HepG2 (cell line): ENCODE results near the gene KRT16. TPM values are rescaled to one million over a fixed set of nuclear protein-coding genes. Genes with fewer than 3 reads are reported as not detected.

Source experiments
- ATAC-seq: fragments of 200-7000 bp; cut with Tn5 transposase; 3 replicates; pipeline ENCODE4 v1.9.1; 2020; ENCODE audit warnings: mild to moderate bottlenecking, moderate library complexity
- BruUV-seq: library from RNA; stranded (reverse); fragments of 400-500 nt; replicated peaks from 2 replicates; lab custom pipeline; 2021; lab: Mats Ljungman, UMichigan
- CTCF ChIA-PET: fragments of 300-600 bp; formaldehyde crosslinking; extraction: SDS; loops from one replicate; lab custom pipeline; 2021; ENCODE audit warnings: low total read pairs, inconsistent platforms, low intra/inter-chr PET ratio; lab: Yijun Ruan, JAX
- POLR2A ChIA-PET: fragments of 350-600 bp; sonication (Branson Sonifier 250); formaldehyde crosslinking; loops from one replicate; lab custom pipeline; 2020; ENCODE audit warnings: antibody characterized with exemption, inconsistent platforms; lab: Yijun Ruan, JAX
- DNase-seq: peaks from one replicate; pipeline ENCODE4 v3.0.0-alpha.2; 2015; ENCODE audit warnings: low spot score
- FAIRE-seq: peaks from 3 replicates; lab custom pipeline; 2011; peaks lifted over from hg19 to GRCh38; lab: Jason Lieb, UNC
- H2AFZ ChIP-seq: one replicate; pipeline ENCODE4 v1.6.1; 2011; ENCODE audit warnings: low read length, inconsistent platforms
- H3K27ac ChIP-seq: fragments of 300-600 bp; 3 replicates; pipeline ENCODE4 v1.8.0; 2011; ENCODE audit warnings: mixed run types, mild to moderate bottlenecking, mixed read lengths, low read length, inconsistent platforms; ENCODE audit not compliant: insufficient read depth; ENCODE audit errors: extremely low read length
- H3K27me3 ChIP-seq, 2 experiments: fragments of 200-600 bp in 1 of 2; 2 replicates in 1 of 2; 3 replicates in 1 of 2; pipeline versions ENCODE4 v1.6.0 to v1.8.0; 2011; ENCODE audit warnings: low read length in 2 of 2, mild to moderate bottlenecking in 2 of 2, moderate library complexity in 2 of 2, inconsistent platforms in 1 of 2; ENCODE audit not compliant: insufficient read depth in 2 of 2, control insufficient read depth in 1 of 2
- H3K36me3 ChIP-seq, 2 experiments: fragments of 200-600 bp in 1 of 2; replicated peaks in 1 of 2; 2 replicates in 1 of 2; 3 replicates in 1 of 2; pipeline versions ENCODE4 v1.5.1 to v1.8.0; 2011; ENCODE audit warnings: low read length in 2 of 2, inconsistent platforms in 1 of 2; ENCODE audit not compliant: insufficient read depth in 2 of 2, control insufficient read depth in 1 of 2
- H3K4me1 ChIP-seq: 2 replicates; pipeline ENCODE4 v1.5.1; 2012; ENCODE audit warnings: low read length, inconsistent platforms; ENCODE audit not compliant: insufficient read depth
- H3K4me2 ChIP-seq: 2 replicates; pipeline ENCODE4 v1.6.0; 2011; ENCODE audit warnings: low read depth, low read length, inconsistent platforms
- H3K4me3 ChIP-seq, 3 experiments: fragments of 200-600 bp in 1 of 3; sonication (generic), shearing (Covaris generic) in 1 of 3; replicated peaks in 1 of 3; 2 replicates each; pipeline ENCODE4 v1.5.1; 2011 to 2016; ENCODE audit warnings: low read length in 3 of 3, inconsistent platforms in 2 of 3, low read depth in 2 of 3, mild to moderate bottlenecking in 2 of 3, control low read depth in 1 of 3, mixed read lengths in 1 of 3; ENCODE audit not compliant: insufficient read depth in 1 of 3
- H3K79me2 ChIP-seq: one replicate; pipeline ENCODE4 v1.6.1; 2011; ENCODE audit warnings: low read length, inconsistent platforms; ENCODE audit not compliant: insufficient read depth
- H3K9ac ChIP-seq: 2 replicates; pipeline ENCODE4 v1.6.0; 2011; ENCODE audit warnings: mild to moderate bottlenecking, low read depth, low read length, inconsistent platforms; ENCODE audit not compliant: insufficient read depth
- H3K9me3 ChIP-seq: 2 replicates; pipeline ENCODE4 v1.5.1; 2012; ENCODE audit warnings: mild to moderate bottlenecking, low read length
- H4K20me1 ChIP-seq: 2 replicates; pipeline ENCODE4 v1.6.0; 2011; ENCODE audit warnings: inconsistent platforms, mild to moderate bottlenecking, low read length, moderate library complexity; ENCODE audit not compliant: insufficient read depth
- ZNF629 ChIP-seq: sonication (generic); formaldehyde crosslinking; conservative IDR thresholded peaks from 2 replicates; pipeline ENCODE4 v1.5.0; 2020; ENCODE audit warnings: missing genetic modification reagents
- WGBS: methylation state at CpG from one replicate; pipeline ENCODE4 v1.1.6; 2017; ENCODE audit warnings: low lambda C conversion rate; 5-methylcytosine and 5-hydroxymethylcytosine counted together
- in situ Hi-C: cut with HindIII; loops from 2 replicates; pipeline ENCODE4 v1.10.0; 2017; ENCODE audit warnings: low pct_unique_long_range_greater_than_20kb; ENCODE audit not compliant: extremely low pct_ligation_motif_present
- intact Hi-C: fragments of 100-400 bp; cut with micrococcal nuclease; formaldehyde crosslinking; loops from one replicate; pipeline ENCODE4 v1.10.0; 2022; ENCODE audit not compliant: unreplicated experiment
- polyA plus RNA-seq, 8 experiments: library from polyadenylated mRNA; depleted of rRNA in 3 of 8; stranded (reverse) in 7 of 8; unstranded in 1 of 8; fragments of >200 nt; fragmentation: Illumina TruSeq in 4 of 8; extraction: Trizol in 4 of 8; gene quantifications; 2 replicates each; pipeline versions ENCODE4 v1.2.1 to v1.2.3, GENCODE V29; 2011 to 2016; ENCODE audit warnings: low read depth in 4 of 8, missing spikeins in 1 of 8, mixed read lengths in 1 of 8; ENCODE audit not compliant: insufficient read depth in 1 of 8
- total RNA-seq, 5 experiments: library from RNA; depleted of rRNA; stranded (reverse); fragments of >200 nt; fragmentation: Illumina TruSeq; extraction: Trizol; gene quantifications; 2 replicates each; pipeline ENCODE4 v1.2.3, GENCODE V29; 2016; ENCODE audit warnings: low read depth in 1 of 5
- TF ChIP-seq, protein P1 (sequence below): sonication (generic); formaldehyde crosslinking; IDR thresholded peaks from 2 replicates; pipeline ENCODE4 v1.5.1; 2020; ENCODE audit warnings: mild to moderate bottlenecking, missing genetic modification reagents, borderline replicate concordance
- TF ChIP-seq, protein P2 (sequence below): sonication (generic); formaldehyde crosslinking; conservative IDR thresholded peaks from 2 replicates; pipeline ENCODE4 v1.8.0; 2022; ENCODE audit warnings: low read depth, missing genetic modification reagents

KRT16 gene
- total and polyA plus RNA-seq, 2 of the 13 experiments (the other 11 are each of a cell fraction or from before 2014, with no cell fraction given), result not detected

DNA sequence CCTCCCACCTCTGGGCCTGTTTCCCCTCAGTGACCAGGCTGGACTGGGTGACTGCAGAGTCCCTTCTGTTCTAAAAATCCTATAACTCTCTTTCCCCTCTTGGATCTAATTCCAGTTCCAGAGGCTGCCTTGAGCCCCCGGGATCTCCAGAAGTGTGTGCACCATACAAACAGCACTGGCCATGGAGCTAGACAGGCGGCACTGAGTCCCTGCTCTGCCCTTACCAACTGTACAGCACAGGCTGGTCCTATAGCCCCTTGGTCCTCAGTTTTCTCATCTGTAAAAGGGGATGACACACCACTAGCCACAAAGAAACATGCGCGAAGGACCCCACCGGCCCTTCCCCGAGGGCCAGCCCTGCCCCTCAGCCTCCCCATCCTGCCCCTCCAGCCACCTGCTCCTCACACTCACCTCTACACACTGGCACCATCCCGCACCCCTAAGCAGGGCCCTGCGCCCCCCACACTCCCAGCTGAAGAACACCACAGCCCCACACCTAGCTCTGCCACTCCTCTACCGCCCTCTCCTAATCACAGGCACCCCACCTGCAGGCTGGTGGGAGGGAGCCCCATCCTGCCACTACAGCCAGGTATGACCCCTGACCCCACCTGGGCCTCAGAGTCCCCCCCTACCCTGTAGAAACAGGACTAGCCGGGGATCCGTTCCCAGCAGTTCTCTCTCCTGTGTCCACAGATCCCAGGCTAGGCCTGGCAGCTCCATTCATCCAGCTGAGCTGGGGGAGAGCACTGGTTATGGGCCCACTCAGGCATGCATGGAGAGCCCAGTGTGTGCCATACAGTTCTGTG, 913 bp upstream of the KRT16 start:
- ChIA-PET POLR2A (no interaction called here), CTCF (no interaction called here)
- H3K4me2 ChIP-seq, result no peak overlapping the region
- no peaks in the 10 kb centered on the region for H3K36me3 ChIP-seq
- H3K79me2 ChIP-seq, result no peaks in the 10 kb centered on the region
- ATAC-seq (no peak), FAIRE-seq (no peak), DNase-seq (no peak)
- 21% methylated on average over 11 of the region's 11 CpGs for WGBS
- H3K4me1 ChIP-seq, result no peaks in the 10 kb centered on the region
- H4K20me1 ChIP-seq, result no peaks in the 10 kb centered on the region
- no peak overlapping the region for H3K27ac ChIP-seq
- no TSS peak for BruUV-seq
- intact Hi-C loops, result no loop called here
- TF ChIP-seq, protein P1, sequence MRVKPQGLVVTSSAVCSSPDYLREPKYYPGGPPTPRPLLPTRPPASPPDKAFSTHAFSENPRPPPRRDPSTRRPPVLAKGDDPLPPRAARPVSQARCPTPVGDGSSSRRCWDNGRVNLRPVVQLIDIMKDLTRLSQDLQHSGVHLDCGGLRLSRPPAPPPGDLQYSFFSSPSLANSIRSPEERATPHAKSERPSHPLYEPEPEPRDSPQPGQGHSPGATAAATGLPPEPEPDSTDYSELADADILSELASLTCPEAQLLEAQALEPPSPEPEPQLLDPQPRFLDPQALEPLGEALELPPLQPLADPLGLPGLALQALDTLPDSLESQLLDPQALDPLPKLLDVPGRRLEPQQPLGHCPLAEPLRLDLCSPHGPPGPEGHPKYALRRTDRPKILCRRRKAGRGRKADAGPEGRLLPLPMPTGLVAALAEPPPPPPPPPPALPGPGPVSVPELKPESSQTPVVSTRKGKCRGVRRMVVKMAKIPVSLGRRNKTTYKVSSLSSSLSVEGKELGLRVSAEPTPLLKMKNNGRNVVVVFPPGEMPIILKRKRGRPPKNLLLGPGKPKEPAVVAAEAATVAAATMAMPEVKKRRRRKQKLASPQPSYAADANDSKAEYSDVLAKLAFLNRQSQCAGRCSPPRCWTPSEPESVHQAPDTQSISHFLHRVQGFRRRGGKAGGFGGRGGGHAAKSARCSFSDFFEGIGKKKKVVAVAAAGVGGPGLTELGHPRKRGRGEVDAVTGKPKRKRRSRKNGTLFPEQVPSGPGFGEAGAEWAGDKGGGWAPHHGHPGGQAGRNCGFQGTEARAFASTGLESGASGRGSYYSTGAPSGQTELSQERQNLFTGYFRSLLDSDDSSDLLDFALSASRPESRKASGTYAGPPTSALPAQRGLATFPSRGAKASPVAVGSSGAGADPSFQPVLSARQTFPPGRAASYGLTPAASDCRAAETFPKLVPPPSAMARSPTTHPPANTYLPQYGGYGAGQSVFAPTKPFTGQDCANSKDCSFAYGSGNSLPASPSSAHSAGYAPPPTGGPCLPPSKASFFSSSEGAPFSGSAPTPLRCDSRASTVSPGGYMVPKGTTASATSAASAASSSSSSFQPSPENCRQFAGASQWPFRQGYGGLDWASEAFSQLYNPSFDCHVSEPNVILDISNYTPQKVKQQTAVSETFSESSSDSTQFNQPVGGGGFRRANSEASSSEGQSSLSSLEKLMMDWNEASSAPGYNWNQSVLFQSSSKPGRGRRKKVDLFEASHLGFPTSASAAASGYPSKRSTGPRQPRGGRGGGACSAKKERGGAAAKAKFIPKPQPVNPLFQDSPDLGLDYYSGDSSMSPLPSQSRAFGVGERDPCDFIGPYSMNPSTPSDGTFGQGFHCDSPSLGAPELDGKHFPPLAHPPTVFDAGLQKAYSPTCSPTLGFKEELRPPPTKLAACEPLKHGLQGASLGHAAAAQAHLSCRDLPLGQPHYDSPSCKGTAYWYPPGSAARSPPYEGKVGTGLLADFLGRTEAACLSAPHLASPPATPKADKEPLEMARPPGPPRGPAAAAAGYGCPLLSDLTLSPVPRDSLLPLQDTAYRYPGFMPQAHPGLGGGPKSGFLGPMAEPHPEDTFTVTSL (CRISPR knock-in tag), result no peak
- peak; percentile 40; the same call in 1 of the 2 replicates for TF ChIP-seq ZNF629
- TF ChIP-seq, protein P2, sequence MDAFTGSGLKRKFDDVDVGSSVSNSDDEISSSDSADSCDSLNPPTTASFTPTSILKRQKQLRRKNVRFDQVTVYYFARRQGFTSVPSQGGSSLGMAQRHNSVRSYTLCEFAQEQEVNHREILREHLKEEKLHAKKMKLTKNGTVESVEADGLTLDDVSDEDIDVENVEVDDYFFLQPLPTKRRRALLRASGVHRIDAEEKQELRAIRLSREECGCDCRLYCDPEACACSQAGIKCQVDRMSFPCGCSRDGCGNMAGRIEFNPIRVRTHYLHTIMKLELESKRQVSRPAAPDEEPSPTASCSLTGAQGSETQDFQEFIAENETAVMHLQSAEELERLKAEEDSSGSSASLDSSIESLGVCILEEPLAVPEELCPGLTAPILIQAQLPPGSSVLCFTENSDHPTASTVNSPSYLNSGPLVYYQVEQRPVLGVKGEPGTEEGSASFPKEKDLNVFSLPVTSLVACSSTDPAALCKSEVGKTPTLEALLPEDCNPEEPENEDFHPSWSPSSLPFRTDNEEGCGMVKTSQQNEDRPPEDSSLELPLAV (CRISPR knock-in tag), result no peak
- H3K27me3 ChIP-seq, result peaks cover 8 to 62% of the 10 kb centered on the region in 2 experiments; a peak in 4 of 5 replicates
- no peak overlapping the region for H3K4me3 ChIP-seq
- no peak overlapping the region for H3K9ac ChIP-seq
- no peak overlapping the region for H2AFZ ChIP-seq
- H3K9me3 ChIP-seq, result no peaks in the 10 kb centered on the region
- in situ Hi-C loops, result no loop called here
